HepG2 (cell line): ENCODE data around the gene HAGH. TPM values are rescaled to one million over a fixed set of nuclear protein-coding genes. Genes with fewer than 3 reads are reported as not detected.

Experiments used
- BCL3 ChIP-seq: sonication (generic); formaldehyde crosslinking; IDR thresholded peaks from 2 replicates; pipeline ENCODE4 v1.5.1; 2020; ENCODE audit warnings: mild to moderate bottlenecking, missing genetic modification reagents, moderate library complexity
- HOXA5 ChIP-seq: sonication (generic); formaldehyde crosslinking; IDR thresholded peaks from 2 replicates; pipeline ENCODE4 v1.4.0; 2020; ENCODE audit warnings: missing genetic modification reagents
- JUND ChIP-seq: sonication (generic); formaldehyde crosslinking; IDR thresholded peaks from 2 replicates; pipeline ENCODE4 v1.8.0; 2022; ENCODE audit warnings: mild to moderate bottlenecking, missing genetic modification reagents
- MAF1 ChIP-seq: sonication (generic); formaldehyde crosslinking; IDR thresholded peaks from 2 replicates; pipeline ENCODE4 v1.5.0; 2020; ENCODE audit warnings: missing genetic modification reagents, borderline replicate concordance
- MAZ ChIP-seq, 2 experiments: sonication (generic) in 1 of 2; formaldehyde crosslinking in 1 of 2; IDR thresholded peaks; 2 replicates each; pipeline versions ENCODE4 v1.5.0 to v1.6.1; 2012 to 2020; ENCODE audit warnings: low read depth in 2 of 2, mild to moderate bottlenecking in 2 of 2, borderline replicate concordance in 1 of 2, improper control_type of control experiment in 1 of 2, low read length in 1 of 2, missing genetic modification reagents in 1 of 2, moderate library complexity in 1 of 2
- NR2C2 ChIP-seq: sonication (generic); formaldehyde crosslinking; IDR thresholded peaks from 2 replicates; pipeline ENCODE4 v1.4.0; 2020; ENCODE audit warnings: missing genetic modification reagents, mild to moderate bottlenecking, moderate library complexity, borderline replicate concordance
- PCBP1 ChIP-seq: fragments of 200-400 bp; formaldehyde crosslinking; IDR thresholded peaks from 2 replicates; pipeline ENCODE4 v1.6.1; 2017; ENCODE audit warnings: mild to moderate bottlenecking, low read depth, low read length, borderline replicate concordance
- SMAD1 ChIP-seq: sonication (generic); formaldehyde crosslinking; IDR thresholded peaks from 2 replicates; pipeline ENCODE4 v1.4.0; 2020; ENCODE audit warnings: missing genetic modification reagents, low read depth, mild to moderate bottlenecking, borderline replicate concordance
- SMAD3 ChIP-seq: sonication (generic); formaldehyde crosslinking; IDR thresholded peaks from 2 replicates; pipeline ENCODE4 v1.4.0; 2020; ENCODE audit warnings: missing genetic modification reagents
- SOX6 ChIP-seq, 2 experiments: fragments of 450-650 bp in 1 of 2; sonication (generic) in 1 of 2; formaldehyde crosslinking in 1 of 2; IDR thresholded peaks; 2 replicates each; pipeline versions ENCODE4 v1.4.0 to v1.6.1; 2017 to 2020; ENCODE audit warnings: antibody characterized with exemption in 1 of 2, mild to moderate bottlenecking in 1 of 2, missing genetic modification reagents in 1 of 2
- TOPORS ChIP-seq: sonication (generic); formaldehyde crosslinking; IDR thresholded peaks from 2 replicates; pipeline ENCODE4 v1.8.0; 2023; ENCODE audit warnings: mild to moderate bottlenecking, missing genetic modification reagents
- ZFP41 ChIP-seq: sonication (generic); formaldehyde crosslinking; IDR thresholded peaks from 2 replicates; pipeline ENCODE4 v1.4.0; 2020; ENCODE audit warnings: mild to moderate bottlenecking, missing genetic modification reagents, borderline replicate concordance
- ZKSCAN5 ChIP-seq: sonication (generic); formaldehyde crosslinking; IDR thresholded peaks from 2 replicates; pipeline ENCODE4 v1.5.1; 2020; ENCODE audit warnings: mild to moderate bottlenecking, missing genetic modification reagents
- ZNF317 ChIP-seq: sonication (generic); formaldehyde crosslinking; IDR thresholded peaks from 2 replicates; pipeline ENCODE4 v1.5.0; 2020; ENCODE audit warnings: mild to moderate bottlenecking, missing genetic modification reagents
- ZNF329 ChIP-seq: sonication (generic); formaldehyde crosslinking; IDR thresholded peaks from 2 replicates; pipeline ENCODE4 v1.9.0; 2021; ENCODE audit warnings: low read depth, mild to moderate bottlenecking, missing genetic modification reagents
- ZNF496 ChIP-seq: sonication (generic); formaldehyde crosslinking; IDR thresholded peaks from 2 replicates; pipeline ENCODE4 v1.8.1; 2023; ENCODE audit warnings: mild to moderate bottlenecking, moderate library complexity, missing genetic modification reagents; ENCODE audit not compliant: insufficient replicate concordance
- ZNF552 ChIP-seq: sonication (generic); formaldehyde crosslinking; IDR thresholded peaks from 2 replicates; pipeline ENCODE4 v1.9.0; 2022; ENCODE audit warnings: missing genetic modification reagents, mild to moderate bottlenecking, borderline replicate concordance
- ZNF639 ChIP-seq: conservative IDR thresholded peaks from 2 replicates; pipeline ENCODE4 v1.6.1; 2018; ENCODE audit warnings: missing genetic modification reagents
- ZNF878 ChIP-seq: sonication (generic); formaldehyde crosslinking; IDR thresholded peaks from 2 replicates; pipeline ENCODE4 v1.8.1; 2023; ENCODE audit warnings: mild to moderate bottlenecking, missing genetic modification reagents, moderate library complexity
- polyA plus RNA-seq, 8 experiments: library from polyadenylated mRNA; depleted of rRNA in 3 of 8; stranded (reverse) in 7 of 8; unstranded in 1 of 8; fragments of >200 nt; fragmentation: Illumina TruSeq in 4 of 8; extraction: Trizol in 4 of 8; gene quantifications; 2 replicates each; pipeline versions ENCODE4 v1.2.1 to v1.2.3, GENCODE V29; 2011 to 2016; ENCODE audit warnings: low read depth in 4 of 8, missing spikeins in 1 of 8, mixed read lengths in 1 of 8; ENCODE audit not compliant: insufficient read depth in 1 of 8
- total RNA-seq, 5 experiments: library from RNA; depleted of rRNA; stranded (reverse); fragments of >200 nt; fragmentation: Illumina TruSeq; extraction: Trizol; gene quantifications; 2 replicates each; pipeline ENCODE4 v1.2.3, GENCODE V29; 2016; ENCODE audit warnings: low read depth in 1 of 5
- TF ChIP-seq, protein P1 (sequence below): sonication (generic); formaldehyde crosslinking; IDR thresholded peaks from 2 replicates; pipeline ENCODE4 v1.4.0; 2020; ENCODE audit warnings: missing genetic modification reagents, mild to moderate bottlenecking, borderline replicate concordance
- TF ChIP-seq, protein P2 (sequence below): sonication (generic); formaldehyde crosslinking; IDR thresholded peaks from 2 replicates; pipeline ENCODE4 v1.5.0; 2020; ENCODE audit warnings: mild to moderate bottlenecking, missing genetic modification reagents
- TF ChIP-seq, protein P3 (sequence below): sonication (generic); formaldehyde crosslinking; IDR thresholded peaks from 2 replicates; pipeline ENCODE4 v1.5.0; 2020; ENCODE audit warnings: mild to moderate bottlenecking, low read depth, missing genetic modification reagents, borderline replicate concordance

Gene HAGH
- total and polyA plus RNA-seq, 2 of the 13 experiments (the other 11 are each of a cell fraction or from before 2014, with no cell fraction given) = 70.4 to 95.4 TPM

- TF ChIP-seq MAZ (IDR thresholded peaks at IDR 0.05; ENCODE audit: borderline replicate concordance, low read depth, low read length) (no peak), MAZ (CRISPR knock-in tag; IDR thresholded peaks at IDR 0.05; ENCODE audit: low read depth) (no peak), ZNF639 (CRISPR knock-in tag) (no peak), ZNF317 (CRISPR knock-in tag) (0 out of 2 replicates have a peak, but pooled peaks have one; percentile 27), ZNF329 (CRISPR knock-in tag) (no peak), BCL3 (CRISPR knock-in tag) (no peak), JUND (CRISPR knock-in tag) (peak; percentile 18), PCBP1 (no peak), SMAD3 (no peak), HOXA5 (CRISPR knock-in tag) (no peak), ZKSCAN5 (CRISPR knock-in tag) (no peak), MAF1 (CRISPR knock-in tag) (no peak), ZNF878 (no peak), ZNF496 (no peak), TOPORS (CRISPR knock-in tag) (no peak), NR2C2 (CRISPR knock-in tag) (peak; percentile 49; the same call in 1 of the 2 replicates), SMAD1 (CRISPR knock-in tag) (no peak), SOX6 (IDR thresholded peaks at IDR 0.05) (no peak), SOX6 (CRISPR knock-in tag; IDR thresholded peaks at IDR 0.05) (peak; percentile 50; the same call in 1 of the 2 replicates), ZFP41 (CRISPR knock-in tag) (no peak), ZNF552 (CRISPR knock-in tag) (no peak)
- TF ChIP-seq, protein P1, sequence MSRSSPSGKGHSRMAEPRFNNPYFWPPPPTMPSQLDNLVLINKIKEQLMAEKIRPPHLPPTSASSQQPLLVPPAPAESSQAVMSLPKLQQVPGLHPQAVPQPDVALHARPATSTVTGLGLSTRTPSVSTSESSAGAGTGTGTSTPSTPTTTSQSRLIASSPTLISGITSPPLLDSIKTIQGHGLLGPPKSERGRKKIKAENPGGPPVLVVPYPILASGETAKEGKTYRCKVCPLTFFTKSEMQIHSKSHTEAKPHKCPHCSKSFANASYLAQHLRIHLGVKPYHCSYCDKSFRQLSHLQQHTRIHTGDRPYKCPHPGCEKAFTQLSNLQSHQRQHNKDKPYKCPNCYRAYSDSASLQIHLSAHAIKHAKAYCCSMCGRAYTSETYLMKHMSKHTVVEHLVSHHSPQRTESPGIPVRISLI (CRISPR knock-in tag) = no peak
- TF ChIP-seq, protein P2, sequence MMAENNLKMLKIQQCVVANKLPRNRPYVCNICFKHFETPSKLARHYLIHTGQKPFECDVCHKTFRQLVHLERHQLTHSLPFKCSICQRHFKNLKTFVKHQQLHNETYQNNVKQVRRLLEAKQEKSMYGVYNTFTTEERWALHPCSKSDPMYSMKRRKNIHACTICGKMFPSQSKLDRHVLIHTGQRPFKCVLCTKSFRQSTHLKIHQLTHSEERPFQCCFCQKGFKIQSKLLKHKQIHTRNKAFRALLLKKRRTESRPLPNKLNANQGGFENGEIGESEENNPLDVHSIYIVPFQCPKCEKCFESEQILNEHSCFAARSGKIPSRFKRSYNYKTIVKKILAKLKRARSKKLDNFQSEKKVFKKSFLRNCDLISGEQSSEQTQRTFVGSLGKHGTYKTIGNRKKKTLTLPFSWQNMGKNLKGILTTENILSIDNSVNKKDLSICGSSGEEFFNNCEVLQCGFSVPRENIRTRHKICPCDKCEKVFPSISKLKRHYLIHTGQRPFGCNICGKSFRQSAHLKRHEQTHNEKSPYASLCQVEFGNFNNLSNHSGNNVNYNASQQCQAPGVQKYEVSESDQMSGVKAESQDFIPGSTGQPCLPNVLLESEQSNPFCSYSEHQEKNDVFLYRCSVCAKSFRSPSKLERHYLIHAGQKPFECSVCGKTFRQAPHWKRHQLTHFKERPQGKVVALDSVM = no peak
- TF ChIP-seq, protein P3, sequence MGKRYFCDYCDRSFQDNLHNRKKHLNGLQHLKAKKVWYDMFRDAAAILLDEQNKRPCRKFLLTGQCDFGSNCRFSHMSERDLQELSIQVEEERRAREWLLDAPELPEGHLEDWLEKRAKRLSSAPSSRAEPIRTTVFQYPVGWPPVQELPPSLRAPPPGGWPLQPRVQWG (CRISPR knock-in tag) = no peak
These were observed 43.9 kb upstream of the HAGH start (continued) for GRCh38 chr16:1870365-1871082.
